Amniotic stem cell (primary cell): ENCODE results near the gene WBP1L.
"Not testable (repeated sequence)": the region's sequence is repeated elsewhere in the genome, so short reads cannot be mapped to it uniquely, and the experiment has no call there.

ENCODE experiments used
- DNase-seq: peaks from one replicate; lab custom pipeline; 2025; lab: John Stamatoyannopoulos, UW

WBP1L gene

GRCh38 chr10:102813017-102813541 lies 69.3 kb downstream of the WBP1L start:
- DNase-seq: no peak

GRCh38 chr10:102813734-102814452 lies 70.1 kb downstream of the WBP1L start:
- no peak for DNase-seq

GRCh38 chr10:102814453-102814871 lies 70.7 kb downstream of the WBP1L start:
- DNase-seq: no peak

GRCh38 chr10:102814873-102815661 lies 71.3 kb downstream of the WBP1L start:
- DNase-seq: no peak

GRCh38 chr10:102815790-102816549 lies 72.2 kb downstream of the WBP1L start:
- DNase-seq: no peak

GRCh38 chr10:102817175-102817574 lies 73.4 kb downstream of the WBP1L start:
- no peak for DNase-seq

GRCh38 chr10:102819054-102819453 lies 75.3 kb downstream of the WBP1L start:
- no peak for DNase-seq

- DNase-seq: not testable (repeated sequence)
Measured at GRCh38 chr10:102820008-102820407, 76.3 kb downstream of the WBP1L start.

GRCh38 chr10:102822222-102822621 lies 78.5 kb downstream of the WBP1L start:
- no peak for DNase-seq

GRCh38 chr10:102824664-102825063 lies 80.9 kb downstream of the WBP1L start:
- DNase-seq: no peak

GRCh38 chr10:102826148-102826796 lies 82.5 kb downstream of the WBP1L start:
- no peak for DNase-seq

GRCh38 chr10:102827597-102827975 lies 83.8 kb downstream of the WBP1L start:
- no peak for DNase-seq

GRCh38 chr10:102831322-102832071 lies 87.7 kb downstream of the WBP1L start:
- DNase-seq: no peak

- no peak for DNase-seq
Measured at GRCh38 chr10:102832248-102832647, 88.5 kb downstream of the WBP1L start.

- DNase-seq: no peak
Measured at GRCh38 chr10:102832987-102833386, 89.2 kb downstream of the WBP1L start.

- no peak for DNase-seq
Measured at GRCh38 chr10:102834143-102834542, 90.4 kb downstream of the WBP1L start.

- peak; percentile 45 for DNase-seq
Measured at GRCh38 chr10:102835007-102835482, 91.3 kb downstream of the WBP1L start.

GRCh38 chr10:102837230-102837721 lies 93.5 kb downstream of the WBP1L start, which contains the start of gene CYP17A1:
TSS of gene CYP17A1 (minus strand) at chr10:102837413. CDS start at chr10:102837361, 52 bp downstream.
- no peak for DNase-seq

- DNase-seq: not testable (repeated sequence)
Measured at GRCh38 chr10:102838276-102838927, 94.7 kb downstream of the WBP1L start.

GRCh38 chr10:102841827-102842345 lies 98.1 kb downstream of the WBP1L start:
- DNase-seq: no peak
